ENCODE results near the gene VAMP2. TPM values are rescaled to one million over a fixed set of nuclear protein-coding genes. Genes with fewer than 3 reads are reported as not detected.

The VAMP2 gene
- total RNA-seq, 1 donor from 2014 or later, result 19.8 TPM

DNA sequence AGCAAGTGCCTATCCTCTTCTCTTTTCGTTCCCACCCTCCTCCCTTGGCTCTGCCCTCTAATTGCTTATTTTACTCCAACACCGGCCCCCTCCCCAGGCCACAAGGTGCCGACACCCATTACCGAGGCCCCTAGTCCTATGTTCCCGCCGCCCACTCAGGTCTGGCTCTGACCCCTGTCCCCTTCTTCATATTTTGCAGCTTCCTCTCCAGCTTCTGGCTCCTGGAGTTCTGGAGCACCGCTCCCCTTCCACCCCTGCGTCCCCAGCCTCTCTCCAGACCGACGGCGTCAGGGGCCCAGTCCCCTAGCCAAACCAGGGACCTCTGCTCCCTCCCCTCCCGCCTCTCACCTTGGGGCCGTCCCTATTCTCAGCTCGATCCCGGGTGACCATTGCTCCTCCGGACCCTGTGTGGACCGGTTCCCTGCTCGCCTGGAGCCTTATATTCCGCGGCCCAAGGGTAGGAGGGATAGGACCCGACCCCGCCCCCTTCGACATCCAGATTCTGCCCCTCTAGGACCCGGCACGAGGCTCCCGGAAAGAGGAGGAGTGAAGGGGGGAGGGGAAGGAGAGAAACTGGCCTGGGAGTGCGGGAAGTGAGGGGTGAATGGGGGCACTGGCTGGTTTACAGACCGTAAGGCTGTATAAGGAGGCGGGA, 38.9 kb downstream of the VAMP2 start, which contains the start of gene HES7:
TSS of gene HES7 (minus strand) at position 412 of the 655 bp plus-strand sequence. CDS start at position 390, 22 bp downstream.
- H3K4me1 Mint-ChIP-seq (ENCODE audit: unreplicated experiment), result peaks cover 58% of the 10 kb centered on the region

DNA sequence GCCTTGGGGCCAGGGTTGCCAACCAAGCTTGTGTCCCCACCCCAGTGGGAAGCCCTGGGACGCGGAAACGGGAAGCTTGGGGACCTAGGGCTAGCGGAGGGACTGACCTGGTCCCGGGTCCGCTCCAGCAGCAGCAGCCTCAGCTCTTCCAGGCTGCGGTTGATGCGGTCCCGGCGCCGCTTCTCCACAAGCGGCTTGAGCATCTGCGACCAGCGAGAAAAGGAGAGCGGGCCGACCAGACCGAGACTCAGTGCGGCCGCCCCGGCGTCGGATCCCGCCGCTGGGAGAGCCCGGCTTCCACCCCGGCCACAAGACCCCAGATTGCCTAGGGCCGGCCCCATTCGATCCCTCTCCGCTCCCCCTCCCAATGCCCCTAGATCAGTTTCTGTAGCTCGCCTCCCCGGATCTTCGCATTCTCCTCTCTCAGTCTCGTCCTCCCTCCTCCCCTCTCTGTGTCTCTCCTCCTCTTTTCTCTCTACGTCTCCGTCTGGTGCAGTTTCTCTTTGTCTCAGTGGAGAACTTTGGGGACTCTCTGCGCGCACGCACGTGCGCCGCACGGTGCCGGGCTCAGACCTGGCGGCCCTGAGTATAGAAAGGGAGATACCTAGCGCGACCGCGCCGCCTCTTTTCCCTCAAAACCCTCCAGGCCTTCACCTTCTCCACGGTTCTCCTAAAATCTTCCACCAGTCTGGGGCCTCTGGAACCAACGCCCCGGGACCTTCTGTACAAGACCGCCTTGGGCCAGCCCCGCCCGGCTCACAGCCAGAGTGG, 39.6 kb downstream of the VAMP2 start:
- TF ChIP-seq, protein P1, sequence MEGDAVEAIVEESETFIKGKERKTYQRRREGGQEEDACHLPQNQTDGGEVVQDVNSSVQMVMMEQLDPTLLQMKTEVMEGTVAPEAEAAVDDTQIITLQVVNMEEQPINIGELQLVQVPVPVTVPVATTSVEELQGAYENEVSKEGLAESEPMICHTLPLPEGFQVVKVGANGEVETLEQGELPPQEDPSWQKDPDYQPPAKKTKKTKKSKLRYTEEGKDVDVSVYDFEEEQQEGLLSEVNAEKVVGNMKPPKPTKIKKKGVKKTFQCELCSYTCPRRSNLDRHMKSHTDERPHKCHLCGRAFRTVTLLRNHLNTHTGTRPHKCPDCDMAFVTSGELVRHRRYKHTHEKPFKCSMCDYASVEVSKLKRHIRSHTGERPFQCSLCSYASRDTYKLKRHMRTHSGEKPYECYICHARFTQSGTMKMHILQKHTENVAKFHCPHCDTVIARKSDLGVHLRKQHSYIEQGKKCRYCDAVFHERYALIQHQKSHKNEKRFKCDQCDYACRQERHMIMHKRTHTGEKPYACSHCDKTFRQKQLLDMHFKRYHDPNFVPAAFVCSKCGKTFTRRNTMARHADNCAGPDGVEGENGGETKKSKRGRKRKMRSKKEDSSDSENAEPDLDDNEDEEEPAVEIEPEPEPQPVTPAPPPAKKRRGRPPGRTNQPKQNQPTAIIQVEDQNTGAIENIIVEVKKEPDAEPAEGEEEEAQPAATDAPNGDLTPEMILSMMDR (IDR thresholded peaks at IDR 0.05; ENCODE audit: unreplicated experiment), result no peak
- H3K36me3 Mint-ChIP-seq (ENCODE audit: low read depth, unreplicated experiment), result peaks cover 31% of the 10 kb centered on the region
- H3K9me3 Mint-ChIP-seq (ENCODE audit: unreplicated experiment), result no peaks in the 10 kb centered on the region
- H3K4me1 Mint-ChIP-seq (ENCODE audit: unreplicated experiment), result peaks cover 63% of the 10 kb centered on the region
- no peak for DNase-seq (ENCODE audit: low spot score)
- H3K27me3 Mint-ChIP-seq (ENCODE audit: unreplicated experiment), result peaks cover 62% of the 10 kb centered on the region
- peak overlapping the region; percentile 87 for H3K4me3 Mint-ChIP-seq (ENCODE audit: unreplicated experiment)
- no peak overlapping the region for H3K27ac Mint-ChIP-seq (ENCODE audit: unreplicated experiment)

More for the DNA sequence above, 38.9 kb downstream of the VAMP2 start, which contains the start of gene HES7:
- peaks cover 61% of the 10 kb centered on the region for H3K27me3 Mint-ChIP-seq (ENCODE audit: unreplicated experiment)
- H3K4me3 Mint-ChIP-seq (ENCODE audit: unreplicated experiment), result peak within 1 kb of the TSS; percentile 68
- H3K27ac Mint-ChIP-seq (ENCODE audit: unreplicated experiment), result peak within 1 kb of the TSS; percentile 79
- no peak for DNase-seq (ENCODE audit: low spot score)
- TF ChIP-seq, protein P1 (IDR thresholded peaks at IDR 0.05; ENCODE audit: unreplicated experiment), result no peak
- peaks cover 31% of the 10 kb centered on the region for H3K36me3 Mint-ChIP-seq (ENCODE audit: low read depth, unreplicated experiment)
- H3K9me3 Mint-ChIP-seq (ENCODE audit: unreplicated experiment), result no peaks in the 10 kb centered on the region

DNA sequence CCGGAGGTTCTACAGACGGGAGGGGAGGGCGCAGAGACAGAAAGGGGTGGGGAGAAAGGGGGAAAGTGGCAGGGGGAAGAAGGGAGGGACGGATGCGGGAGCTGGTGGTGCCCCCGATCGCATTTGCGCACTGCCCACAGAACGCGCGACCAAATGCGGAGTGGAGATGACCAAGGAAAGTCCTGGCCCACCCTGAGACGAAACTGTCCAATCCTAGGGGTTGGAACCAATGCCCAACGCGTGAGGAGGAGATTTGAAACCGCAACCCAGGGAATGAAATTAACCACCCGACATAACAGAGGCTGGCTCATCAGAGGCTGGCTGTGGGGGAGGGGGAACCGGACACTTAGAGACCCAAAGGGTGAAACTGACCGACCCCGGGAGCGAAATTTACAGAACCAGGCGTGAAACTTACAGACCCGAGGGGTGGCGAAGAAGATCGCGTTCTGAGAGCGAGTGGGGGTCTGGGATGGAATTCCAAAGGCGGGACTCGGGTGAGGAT, 40.3 kb downstream of the VAMP2 start:
- H3K36me3 Mint-ChIP-seq (ENCODE audit: low read depth, unreplicated experiment), result peaks cover 31% of the 10 kb centered on the region
- peak overlapping the region; percentile 87 for H3K4me3 Mint-ChIP-seq (ENCODE audit: unreplicated experiment)
- no peak overlapping the region for H3K27ac Mint-ChIP-seq (ENCODE audit: unreplicated experiment)
- H3K4me1 Mint-ChIP-seq (ENCODE audit: unreplicated experiment), result peaks cover 68% of the 10 kb centered on the region
- H3K27me3 Mint-ChIP-seq (ENCODE audit: unreplicated experiment), result peaks cover 62% of the 10 kb centered on the region
- DNase-seq (ENCODE audit: low spot score), result no peak
- TF ChIP-seq, protein P1 (IDR thresholded peaks at IDR 0.05; ENCODE audit: unreplicated experiment), result no peak
- H3K9me3 Mint-ChIP-seq (ENCODE audit: unreplicated experiment), result no peaks in the 10 kb centered on the region

DNA sequence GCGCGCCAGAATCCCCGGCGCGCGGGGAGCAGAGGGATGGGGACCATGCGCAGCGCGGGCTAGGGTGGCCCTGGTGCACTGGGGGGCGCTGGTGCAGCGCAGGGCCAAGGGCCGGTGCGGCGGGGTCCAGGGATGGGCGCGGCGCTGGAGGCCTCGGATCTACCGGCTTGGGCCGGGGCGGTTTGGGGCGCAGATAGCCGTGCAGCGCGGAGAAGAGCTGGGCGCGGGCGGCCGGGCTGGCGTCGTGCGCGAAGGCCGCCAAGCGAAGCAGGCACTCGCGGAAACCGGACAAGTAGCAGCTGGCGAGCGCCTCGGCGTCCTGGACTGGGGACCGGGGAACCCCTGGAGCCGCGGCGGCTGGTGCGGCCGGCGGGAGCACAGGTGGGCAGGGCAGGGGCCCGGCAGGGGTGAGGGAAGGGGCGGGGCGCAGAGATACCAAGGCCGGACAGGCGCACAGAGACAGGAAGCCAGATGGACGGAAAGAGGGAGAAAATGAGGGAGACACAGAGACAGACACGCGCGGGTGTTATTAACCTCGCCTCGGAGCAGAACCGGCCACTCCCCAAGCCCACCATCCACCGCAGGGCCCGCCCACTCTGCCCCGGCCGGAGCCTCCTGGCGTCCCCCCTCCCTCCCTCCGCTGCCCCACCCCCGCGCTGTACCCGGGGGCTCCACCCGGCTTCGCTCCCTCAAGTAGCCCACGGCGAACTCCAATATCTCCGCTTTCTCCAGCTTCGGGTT, 40.9 kb downstream of the VAMP2 start:
- Mint-ChIP-seq H3K9me3 (ENCODE audit: unreplicated experiment) (no peaks in the 10 kb centered on the region), H3K36me3 (ENCODE audit: low read depth, unreplicated experiment) (peaks cover 27% of the 10 kb centered on the region), H3K4me3 (ENCODE audit: unreplicated experiment) (no peak overlapping the region), H3K4me1 (ENCODE audit: unreplicated experiment) (peaks cover 65% of the 10 kb centered on the region), H3K27me3 (ENCODE audit: unreplicated experiment) (peaks cover 58% of the 10 kb centered on the region), H3K27ac (ENCODE audit: unreplicated experiment) (no peak overlapping the region)
- TF ChIP-seq, protein P1 (IDR thresholded peaks at IDR 0.05; ENCODE audit: unreplicated experiment), result peak; percentile 36
- peak; percentile 69 for DNase-seq (ENCODE audit: low spot score)
